Cardiac muscle cell (in vitro differentiated cells and primary cell): ENCODE measurements around the gene PLA2G4D. TPM values are rescaled to one million over a fixed set of nuclear protein-coding genes. Genes with fewer than 3 reads are reported as not detected.

Experiments used
- DNase-seq, 2 donors: peaks; one replicate each; pipeline versions ENCODE4 v3.0.0 to v3.0.0-alpha.2; 2010 to 2017; ENCODE audit warnings: low read depth in 1 of 2, low spot score in 1 of 2
- H3K27ac ChIP-seq: fragments of 200-600 bp; sonication (generic); 2 replicates; pipeline ENCODE4 v1.5.1; 2016
- H3K27me3 ChIP-seq: fragments of 200-600 bp; sonication (generic); 2 replicates; pipeline ENCODE4 v1.6.0; 2016; ENCODE audit warnings: control low read depth
- H3K36me3 ChIP-seq: fragments of 200-600 bp; sonication (generic); 2 replicates; pipeline ENCODE4 v1.5.1; 2016; ENCODE audit warnings: control low read depth
- H3K4me1 ChIP-seq: fragments of 200-600 bp; sonication (generic); 2 replicates; pipeline ENCODE4 v1.8.1; 2017; ENCODE audit warnings: low read depth, mild to moderate bottlenecking, mixed run types
- H3K4me3 ChIP-seq: fragments of 200-600 bp; sonication (generic); 2 replicates; pipeline ENCODE4 v1.5.1; 2016; ENCODE audit warnings: mild to moderate bottlenecking
- H3K9me3 ChIP-seq: fragments of 200-600 bp; sonication (generic); 2 replicates; pipeline ENCODE4 v1.5.1; 2017; ENCODE audit warnings: low read depth, mild to moderate bottlenecking, control low read depth
- CTCF ChIP-seq: IDR thresholded peaks from 2 replicates; pipeline ENCODE4 v1.5.1; 2012; ENCODE audit warnings: low read depth, mild to moderate bottlenecking, low read length
- polyA plus RNA-seq: library from polyadenylated mRNA; unstranded; fragments of >200 nt; fragmentation: Nextera tagmentation; extraction: Ambion mirVana; gene quantifications from 2 replicates; pipeline ENCODE4 v1.2.1, GENCODE V29; 2016
- total RNA-seq: library from RNA; depleted of rRNA; stranded (reverse); fragments of >200 nt; gene quantifications from 2 replicates; pipeline ENCODE4 v1.2.3, GENCODE V29; 2016

The PLA2G4D gene
- total and polyA plus RNA-seq, 2 experiments from 2014 or later = 0.03 to 0.16 TPM

- Histone ChIP-seq H3K4me3 (no peak overlapping the region), H3K27me3 (no peaks in the 10 kb centered on the region), H3K4me1 (peaks cover 26% of the 10 kb centered on the region), H3K9me3 (no peaks in the 10 kb centered on the region), H3K27ac (no peak overlapping the region), H3K36me3 (no peaks in the 10 kb centered on the region)
- no peak for DNase-seq
- no peak for TF ChIP-seq CTCF
Observed at GRCh38 chr15:42053914-42054313, 40.4 kb downstream of the PLA2G4D start.

GRCh38 chr15:42053010-42053409, 41.4 kb downstream of the PLA2G4D start:
- DNase-seq = no peak

GRCh38 chr15:42050484-42051255, 43.7 kb downstream of the PLA2G4D start:
- peak overlapping the region; percentile 90 for H3K27ac ChIP-seq
- no peak overlapping the region for H3K4me3 ChIP-seq
- no peaks in the 10 kb centered on the region for H3K27me3 ChIP-seq
- peaks cover 23% of the 10 kb centered on the region for H3K4me1 ChIP-seq
- no peak for TF ChIP-seq CTCF
- H3K36me3 ChIP-seq = no peaks in the 10 kb centered on the region
- H3K9me3 ChIP-seq = no peaks in the 10 kb centered on the region
- peak in 1 of 2 donors; percentile 50 for DNase-seq

More at GRCh38 chr15:42053010-42053409, 41.4 kb downstream of the PLA2G4D start:
- H3K4me3 ChIP-seq = no peak overlapping the region
- H3K27ac ChIP-seq = no peak overlapping the region
- H3K36me3 ChIP-seq = no peaks in the 10 kb centered on the region
- H3K4me1 ChIP-seq = peaks cover 26% of the 10 kb centered on the region
- no peak for TF ChIP-seq CTCF
- H3K27me3 ChIP-seq = no peaks in the 10 kb centered on the region
- H3K9me3 ChIP-seq = no peaks in the 10 kb centered on the region

GRCh38 chr15:42048821-42049200, 45.6 kb downstream of the PLA2G4D start:
- H3K27me3 ChIP-seq = no peaks in the 10 kb centered on the region
- no peak for TF ChIP-seq CTCF
- H3K4me3 ChIP-seq = no peak overlapping the region
- H3K4me1 ChIP-seq = peaks cover 23% of the 10 kb centered on the region
- no peak overlapping the region for H3K27ac ChIP-seq
- no peak for DNase-seq
- no peaks in the 10 kb centered on the region for H3K36me3 ChIP-seq
- no peaks in the 10 kb centered on the region for H3K9me3 ChIP-seq

- H3K36me3 ChIP-seq = no peaks in the 10 kb centered on the region
- peaks cover 23% of the 10 kb centered on the region for H3K4me1 ChIP-seq
- no peak overlapping the region for H3K27ac ChIP-seq
- DNase-seq = no peak
- no peak overlapping the region for H3K4me3 ChIP-seq
- no peaks in the 10 kb centered on the region for H3K27me3 ChIP-seq
- H3K9me3 ChIP-seq = no peaks in the 10 kb centered on the region
- no peak for TF ChIP-seq CTCF
Observed at GRCh38 chr15:42048080-42048820, 46.1 kb downstream of the PLA2G4D start.
